Measurements from ENCODE around the gene UBASH3A.
"Not testable (repeated sequence)": the region's sequence is repeated elsewhere in the genome, so short reads cannot be mapped to it uniquely, and the experiment has no call there.

Gene UBASH3A

GRCh38 chr21:42465803-42466127 is 62.1 kb downstream of the UBASH3A start:
- DNase-seq (ENCODE audit: low spot score), result no peak
- no peak for TF ChIP-seq CTCF (IDR thresholded peaks at IDR 0.05; ENCODE audit: extremely low read depth, missing control alignments)

DNA sequence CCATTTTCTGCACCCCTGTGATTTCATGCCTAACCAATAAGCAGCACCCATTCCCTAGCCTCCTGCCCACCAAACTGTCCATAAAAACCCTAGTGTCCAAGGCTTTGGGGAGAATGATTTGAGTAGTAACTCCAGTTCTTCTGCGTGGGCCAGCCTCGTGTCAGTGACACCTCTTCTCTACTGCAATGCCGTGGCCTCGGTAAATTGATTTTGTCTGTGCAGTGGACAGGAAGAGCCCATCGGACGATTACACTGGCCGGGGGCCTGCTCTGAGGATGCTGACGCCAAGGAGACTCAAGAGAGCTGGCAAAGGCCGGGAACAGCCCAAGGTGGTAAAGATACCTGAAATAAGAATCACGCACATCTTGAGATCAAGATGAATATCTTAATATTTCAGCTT is 63.0 kb downstream of the UBASH3A start:
- DNase-seq (ENCODE audit: low spot score), result no peak
- TF ChIP-seq CTCF (IDR thresholded peaks at IDR 0.05; ENCODE audit: extremely low read depth, missing control alignments), result no peak

DNA sequence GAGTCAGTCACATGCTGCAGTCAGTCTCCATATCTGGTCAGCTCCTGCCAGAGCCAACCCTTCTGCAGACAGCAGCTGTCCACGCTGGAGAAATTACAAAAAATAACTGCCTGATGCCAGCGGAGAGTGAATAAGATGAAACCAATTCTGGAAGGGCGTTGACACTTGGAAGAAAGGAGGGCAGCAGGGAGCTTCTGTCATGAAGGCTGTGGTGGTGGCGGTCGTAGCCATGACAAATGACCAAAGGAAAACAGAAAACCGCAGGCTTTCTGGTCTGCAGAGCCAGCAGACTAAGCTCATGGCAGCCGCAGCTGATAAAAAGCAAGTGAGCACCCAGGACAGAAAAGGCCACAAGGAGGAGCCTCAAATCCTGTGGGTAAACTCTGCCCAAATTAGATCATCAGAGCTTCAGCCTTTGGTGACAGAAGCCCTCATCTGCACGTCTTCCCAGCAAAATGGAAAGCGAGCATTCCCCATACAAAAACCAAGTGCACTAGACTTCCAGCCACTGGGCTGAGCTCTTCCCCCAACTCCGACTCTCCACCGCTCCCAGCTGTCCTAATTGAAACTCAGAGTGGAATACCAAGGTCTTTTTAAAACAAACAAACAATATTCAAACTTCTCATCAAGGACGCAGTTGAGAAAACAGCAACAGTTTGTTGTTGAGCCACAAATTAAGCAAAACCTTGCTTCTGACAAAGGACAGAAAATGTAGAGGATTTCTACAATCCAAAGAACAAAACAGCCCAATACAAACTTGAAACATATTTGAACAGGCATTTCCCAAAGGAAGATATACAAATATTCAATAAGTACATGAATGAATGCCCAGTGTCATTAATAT is 63.7 kb downstream of the UBASH3A start:
- peak; percentile 30 for TF ChIP-seq CTCF (IDR thresholded peaks at IDR 0.05; ENCODE audit: extremely low read depth, missing control alignments)
- DNase-seq (ENCODE audit: low spot score), result peak; percentile 53

DNA sequence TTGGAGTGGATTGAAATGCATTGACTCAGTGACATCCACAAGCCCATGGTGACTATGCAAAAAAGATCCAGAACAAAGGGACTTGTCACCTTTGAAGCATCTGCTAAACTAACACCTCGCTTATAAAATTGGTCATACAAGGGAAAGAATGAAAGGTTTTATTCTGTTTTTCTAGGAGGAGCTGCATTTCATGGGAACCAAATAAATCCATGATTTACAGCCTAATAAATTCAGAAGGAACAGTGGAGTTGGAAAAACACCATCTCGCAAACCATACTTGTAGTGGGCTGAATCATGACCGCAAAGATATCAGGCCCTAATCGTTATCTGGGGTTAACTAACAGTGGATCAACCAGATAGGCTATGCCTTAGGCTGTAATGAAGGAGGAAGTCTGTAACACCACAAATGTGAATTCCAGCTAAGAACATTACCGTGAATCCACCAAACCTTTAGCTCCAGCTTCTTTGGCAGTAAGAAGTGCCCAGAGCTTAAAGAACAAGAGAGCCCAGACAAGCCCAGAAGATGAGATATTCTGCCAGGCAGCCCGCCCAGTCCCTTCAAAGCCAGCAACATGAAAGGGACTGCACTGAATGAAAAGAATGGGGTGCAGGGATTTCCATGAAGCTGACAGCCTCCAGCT is 64.9 kb downstream of the UBASH3A start:
- no peak for TF ChIP-seq CTCF (IDR thresholded peaks at IDR 0.05; ENCODE audit: extremely low read depth, missing control alignments)
- DNase-seq (ENCODE audit: low spot score), result no peak

DNA sequence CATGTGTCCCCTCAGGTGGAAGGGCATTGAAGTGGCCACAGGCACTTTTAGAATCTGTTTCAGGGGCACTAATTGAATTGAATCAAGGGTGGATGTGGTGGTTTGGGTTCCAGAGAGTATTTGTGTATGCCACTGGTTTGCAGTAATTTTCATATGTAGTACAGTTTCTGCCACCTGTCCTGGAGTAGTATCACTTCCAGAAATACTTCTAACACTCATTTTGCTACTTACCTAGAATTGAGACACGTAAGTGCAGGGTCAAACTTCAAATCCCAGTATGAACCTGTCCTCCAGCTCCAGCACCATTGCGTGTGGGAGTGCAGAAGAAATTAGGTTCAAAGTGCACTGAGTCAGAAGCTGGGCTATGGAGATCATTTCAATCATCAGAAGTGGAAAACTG is 65.6 kb downstream of the UBASH3A start:
- no peak for TF ChIP-seq CTCF (IDR thresholded peaks at IDR 0.05; ENCODE audit: extremely low read depth, missing control alignments)
- no peak for DNase-seq (ENCODE audit: low spot score)

- not testable (repeated sequence) for DNase-seq (ENCODE audit: low spot score)
Observed at GRCh38 chr21:42469726-42470125, 66.0 kb downstream of the UBASH3A start.

- no peak for DNase-seq (ENCODE audit: low spot score)
- no peak for TF ChIP-seq CTCF (IDR thresholded peaks at IDR 0.05; ENCODE audit: extremely low read depth, missing control alignments)
Observed at GRCh38 chr21:42471206-42471605, 67.5 kb downstream of the UBASH3A start.
